Suprapubic skin (tissue), 4 donors: ENCODE data around the gene TUBA4B. TPM values are rescaled to one million over a fixed set of nuclear protein-coding genes. Genes with fewer than 3 reads are reported as not detected.

Experiments used
- DNase-seq, 2 donors: peaks; one replicate each; pipeline ENCODE4 v3.0.0-alpha.2; 2019; ENCODE audit warnings: low spot score in 2 of 2
- H3K27ac ChIP-seq: fragments of 200-600 bp; sonication (generic); one replicate; pipeline ENCODE4 v1.5.1; 2019
- H3K27me3 ChIP-seq: fragments of 200-600 bp; sonication (generic); one replicate; pipeline ENCODE4 v1.5.1; 2019
- H3K36me3 ChIP-seq: fragments of 200-600 bp; sonication (generic); one replicate; pipeline ENCODE4 v1.5.1; 2019
- H3K4me1 ChIP-seq: fragments of 200-600 bp; sonication (generic); one replicate; pipeline ENCODE4 v1.5.1; 2019
- H3K4me3 ChIP-seq: fragments of 200-600 bp; sonication (generic); one replicate; pipeline ENCODE4 v1.5.1; 2019; ENCODE audit warnings: mild to moderate bottlenecking
- H3K9me3 ChIP-seq: fragments of 200-600 bp; sonication (generic); one replicate; pipeline ENCODE4 v1.5.1; 2019
- CTCF ChIP-seq, 2 donors: fragments of 200-600 bp in 1 of 2; fragments of 450-650 bp in 1 of 2; sonication (generic) in 1 of 2; IDR thresholded peaks; one replicate each; pipeline ENCODE4 v1.5.1; 2016 to 2019; ENCODE audit warnings: antibody characterized with exemption in 2 of 2, mild to moderate bottlenecking in 1 of 2, moderate library complexity in 1 of 2
- EP300 ChIP-seq: sonication (generic); formaldehyde crosslinking; IDR thresholded peaks from one replicate; pipeline ENCODE4 v1.6.1; 2017; ENCODE audit warnings: antibody characterized with exemption
- POLR2A ChIP-seq, 2 donors: fragments of 450-650 bp; IDR thresholded peaks; one replicate each; pipeline ENCODE4 v1.6.1; 2017; ENCODE audit warnings: antibody characterized with exemption in 2 of 2, mild to moderate bottlenecking in 2 of 2, moderate library complexity in 2 of 2
- POLR2AphosphoS5 ChIP-seq, 3 donors: sonication (generic); formaldehyde crosslinking; IDR thresholded peaks; one replicate each; pipeline ENCODE4 v1.6.1; 2017; ENCODE audit warnings: antibody characterized with exemption in 3 of 3
- WGBS: methylation state at CpG from one replicate; pipeline ENCODE4 v1.1.5; 2018; 5-methylcytosine and 5-hydroxymethylcytosine counted together
- total RNA-seq, 4 donors: library from RNA; depleted of rRNA; stranded (reverse); fragments of >200 nt; gene quantifications; one replicate each; pipeline ENCODE4 v1.1.0, GENCODE V29; 2016

The TUBA4B gene
- total RNA-seq, 4 donors from 2014 or later = not detected

GRCh38 chr2:219279916-219280516, 27.0 kb downstream of the TUBA4B start:
- DNase-seq = no peak
- Histone ChIP-seq H3K9me3 (no peaks in the 10 kb centered on the region), H3K36me3 (peaks cover 44% of the 10 kb centered on the region), H3K27ac (peak overlapping the region; percentile 99), H3K27me3 (no peaks in the 10 kb centered on the region), H3K4me1 (peaks cover 72% of the 10 kb centered on the region), H3K4me3 (peak overlapping the region; percentile 93)
- TF ChIP-seq POLR2A (IDR thresholded peaks at IDR 0.05) (no peak), EP300 (no peak), CTCF (IDR thresholded peaks at IDR 0.05) (no peak), POLR2AphosphoS5 (IDR thresholded peaks at IDR 0.05) (no peak)
- WGBS = 41% methylated on average over 12 of the region's 12 CpGs

GRCh38 chr2:219280651-219281050, 27.6 kb downstream of the TUBA4B start:
- no peak for DNase-seq
- H3K4me3 ChIP-seq = peak overlapping the region; percentile 93
- H3K36me3 ChIP-seq = peaks cover 46% of the 10 kb centered on the region
- H3K4me1 ChIP-seq = peaks cover 77% of the 10 kb centered on the region
- TF ChIP-seq CTCF (IDR thresholded peaks at IDR 0.05) = no peak
- no peak for TF ChIP-seq POLR2AphosphoS5 (IDR thresholded peaks at IDR 0.05)
- TF ChIP-seq POLR2A (IDR thresholded peaks at IDR 0.05) = no peak
- no peak for TF ChIP-seq EP300
- 86% methylated on average over 4 of the region's 4 CpGs for WGBS
- peak overlapping the region; percentile 99 for H3K27ac ChIP-seq
- no peaks in the 10 kb centered on the region for H3K27me3 ChIP-seq
- H3K9me3 ChIP-seq = no peaks in the 10 kb centered on the region

- TF ChIP-seq POLR2A (IDR thresholded peaks at IDR 0.05) (no peak), POLR2AphosphoS5 (IDR thresholded peaks at IDR 0.05) (no peak), EP300 (no peak), CTCF (IDR thresholded peaks at IDR 0.05) (no peak)
- Histone ChIP-seq H3K4me1 (peaks cover 86% of the 10 kb centered on the region), H3K27me3 (no peaks in the 10 kb centered on the region), H3K9me3 (no peaks in the 10 kb centered on the region), H3K36me3 (peaks cover 46% of the 10 kb centered on the region), H3K4me3 (no peak overlapping the region), H3K27ac (no peak overlapping the region)
- DNase-seq = no peak
- WGBS = 67% methylated on average over 5 of the region's 8 CpGs
Observed at GRCh38 chr2:219281588-219281987, 28.5 kb downstream of the TUBA4B start.

DNA sequence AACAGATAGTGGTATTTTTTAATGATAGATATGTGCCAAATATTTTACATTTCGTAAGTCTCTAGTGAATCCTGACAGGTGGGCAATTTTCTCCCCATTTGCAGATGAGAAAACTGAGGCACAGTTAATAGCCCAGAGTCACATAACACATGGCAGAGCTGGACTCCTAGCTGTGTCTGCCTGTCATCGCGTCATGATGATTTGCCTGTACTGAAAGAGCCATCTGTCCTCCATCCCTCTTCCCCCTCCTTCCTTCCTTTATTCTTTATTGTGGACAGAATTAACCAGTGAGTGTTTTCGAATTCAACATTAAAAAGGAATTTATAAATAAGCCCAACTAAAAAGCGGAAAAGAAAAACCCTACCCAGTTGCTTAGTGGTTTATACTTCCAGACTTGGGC, 29.3 kb downstream of the TUBA4B start:
- WGBS = 80% methylated on average over 5 of the region's 5 CpGs
- no peaks in the 10 kb centered on the region for H3K27me3 ChIP-seq
- H3K4me3 ChIP-seq = no peak overlapping the region
- H3K9me3 ChIP-seq = no peaks in the 10 kb centered on the region
- TF ChIP-seq POLR2AphosphoS5 (IDR thresholded peaks at IDR 0.05) (no peak), EP300 (no peak), CTCF (IDR thresholded peaks at IDR 0.05) (no peak), POLR2A (IDR thresholded peaks at IDR 0.05) (no peak)
- peaks cover 92% of the 10 kb centered on the region for H3K4me1 ChIP-seq
- H3K27ac ChIP-seq = no peak overlapping the region
- DNase-seq = no peak
- peaks cover 46% of the 10 kb centered on the region for H3K36me3 ChIP-seq

DNA sequence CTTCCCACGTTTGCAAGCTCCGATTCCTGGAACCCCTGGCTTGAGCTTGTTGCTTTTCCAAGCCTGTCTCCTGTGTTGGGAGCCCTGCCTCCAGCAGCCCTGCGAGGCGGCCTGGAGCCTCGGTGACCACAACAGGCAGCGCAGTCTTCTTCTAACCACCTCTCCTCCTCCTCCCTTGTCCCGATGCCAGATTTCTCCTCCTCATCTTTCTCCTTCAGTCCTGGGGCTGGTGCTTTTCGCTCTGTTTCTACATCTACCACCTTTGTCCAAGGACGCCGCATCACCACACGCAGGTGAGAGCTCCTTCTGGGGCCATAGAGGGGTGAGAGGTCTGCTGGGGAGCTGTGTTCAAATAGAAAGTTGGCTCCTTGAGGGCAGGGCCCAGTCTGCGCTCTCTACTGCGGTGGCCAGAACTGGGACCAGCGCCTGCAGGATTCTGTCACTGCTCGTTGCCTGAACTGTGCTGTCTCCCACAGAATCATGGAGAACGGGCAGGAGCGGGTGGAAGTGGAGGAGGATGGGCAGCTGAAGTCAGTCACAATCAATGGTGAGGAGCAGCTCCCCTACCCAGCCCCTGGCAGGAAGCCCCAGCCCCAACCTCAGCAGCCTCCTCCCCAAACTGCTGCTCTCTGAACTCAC, 30.0 kb downstream of the TUBA4B start:
- Histone ChIP-seq H3K9me3 (no peaks in the 10 kb centered on the region), H3K4me1 (peaks cover 92% of the 10 kb centered on the region), H3K4me3 (no peak overlapping the region), H3K27ac (no peak overlapping the region), H3K36me3 (peaks cover 46% of the 10 kb centered on the region), H3K27me3 (no peaks in the 10 kb centered on the region)
- 85% methylated on average over 16 of the region's 17 CpGs for WGBS
- no peak for TF ChIP-seq CTCF (IDR thresholded peaks at IDR 0.05)
- no peak for TF ChIP-seq EP300
- TF ChIP-seq POLR2A (IDR thresholded peaks at IDR 0.05) = no peak
- no peak for TF ChIP-seq POLR2AphosphoS5 (IDR thresholded peaks at IDR 0.05)
- peak in 1 of 2 donors; percentile 56 for DNase-seq
